MCF 10A (cell line): ENCODE results near the gene ANO4. TPM values are rescaled to one million over a fixed set of nuclear protein-coding genes. Genes with fewer than 3 reads are reported as not detected.

Experiments used
- BruUV-seq: library from RNA; stranded (reverse); fragments of 400-500 nt; replicated peaks from 2 replicates; lab custom pipeline; 2021; lab: Mats Ljungman, UMichigan
- CTCF ChIA-PET: fragments of 300-600 bp; sonication (Branson Sonifier 250); formaldehyde crosslinking; extraction: SDS; loops from one replicate; lab custom pipeline; 2021; ENCODE audit warnings: antibody characterized with exemption, inconsistent platforms; lab: Yijun Ruan, JAX
- POLR2A ChIA-PET: fragments of 300-600, 350-650 bp; sonication (Branson Sonifier 250); formaldehyde crosslinking; extraction: SDS; loops from one replicate; lab custom pipeline; 2020; ENCODE audit warnings: antibody characterized with exemption, inconsistent platforms; lab: Yijun Ruan, JAX
- DNase-seq: peaks from one replicate; pipeline ENCODE4 v3.0.0-alpha.2; 2018; ENCODE audit not compliant: unreplicated experiment
- H3K27ac Mint-ChIP-seq: one replicate; pipeline ENCODE4 v1.8.0; 2022; ENCODE audit warnings: mild to moderate bottlenecking, low read depth, mixed read lengths; ENCODE audit not compliant: unreplicated experiment
- H3K27me3 Mint-ChIP-seq: one replicate; pipeline ENCODE4 v1.8.0; 2022; ENCODE audit warnings: mixed read lengths; ENCODE audit not compliant: insufficient read depth, unreplicated experiment
- H3K36me3 Mint-ChIP-seq: one replicate; pipeline ENCODE4 v1.8.0; 2022; ENCODE audit warnings: mild to moderate bottlenecking, moderate library complexity, mixed read lengths; ENCODE audit not compliant: insufficient read depth, unreplicated experiment
- H3K4me1 Mint-ChIP-seq: one replicate; pipeline ENCODE4 v1.8.0; 2022; ENCODE audit warnings: mixed read lengths; ENCODE audit not compliant: insufficient read depth, unreplicated experiment
- H3K4me3 Mint-ChIP-seq: one replicate; pipeline ENCODE4 v1.8.0; 2022; ENCODE audit warnings: mild to moderate bottlenecking, moderate library complexity, mixed read lengths; ENCODE audit not compliant: unreplicated experiment
- H3K9me3 Mint-ChIP-seq: one replicate; pipeline ENCODE4 v1.8.0; 2022; ENCODE audit warnings: mixed read lengths; ENCODE audit not compliant: unreplicated experiment
- CTCF ChIP-seq: fragments of 200-600 bp; IDR thresholded peaks from one replicate; pipeline ENCODE4 v1.8.0; 2022; ENCODE audit warnings: antibody characterized with exemption, mild to moderate bottlenecking; ENCODE audit not compliant: unreplicated experiment
- intact Hi-C: fragments of 100-400 bp; cut with micrococcal nuclease; formaldehyde crosslinking; loops from 2 replicates; pipeline ENCODE4 v1.14.1; 2022
- total RNA-seq: library from RNA; stranded (reverse); gene quantifications from 2 replicates; pipeline ENCODE4 v1.2.3, GENCODE V29; 2022

ANO4 gene
- total RNA-seq, 1 experiment from 2014 or later = 0.91 TPM

- peaks cover 19% of the 10 kb centered on the region for H3K9me3 Mint-ChIP-seq
- no peaks in the 10 kb centered on the region for H3K27me3 Mint-ChIP-seq
- POLR2A ChIA-PET = no interaction called here
- DNase-seq = no peak
- CTCF ChIA-PET = no interaction called here
- no peaks in the 10 kb centered on the region for H3K4me1 Mint-ChIP-seq
- no peak overlapping the region for H3K27ac Mint-ChIP-seq
- no TSS peak for BruUV-seq
- intact Hi-C loops = no loop called here
- H3K36me3 Mint-ChIP-seq = peaks cover 7% of the 10 kb centered on the region
- TF ChIP-seq CTCF = no peak
- no peak overlapping the region for H3K4me3 Mint-ChIP-seq
Measured at GRCh38 chr12:101027816-101028215, 233.2 kb downstream of the ANO4 start.

GRCh38 chr12:101038289-101038871 lies 243.8 kb downstream of the ANO4 start:
- no peak for TF ChIP-seq CTCF
- intact Hi-C loops = no loop called here
- ChIA-PET CTCF (no interaction called here), POLR2A (no interaction called here)
- no peaks in the 10 kb centered on the region for H3K9me3 Mint-ChIP-seq
- H3K27me3 Mint-ChIP-seq = no peaks in the 10 kb centered on the region
- no TSS peak for BruUV-seq
- no peak for DNase-seq
- no peaks in the 10 kb centered on the region for H3K36me3 Mint-ChIP-seq
- H3K4me3 Mint-ChIP-seq = no peak overlapping the region
- no peak overlapping the region for H3K27ac Mint-ChIP-seq
- H3K4me1 Mint-ChIP-seq = no peaks in the 10 kb centered on the region

GRCh38 chr12:101039848-101040531 lies 245.4 kb downstream of the ANO4 start:
- H3K9me3 Mint-ChIP-seq = no peaks in the 10 kb centered on the region
- POLR2A ChIA-PET = no interaction called here
- no peak overlapping the region for H3K27ac Mint-ChIP-seq
- intact Hi-C loops = no loop called here
- no peak overlapping the region for H3K4me3 Mint-ChIP-seq
- H3K27me3 Mint-ChIP-seq = no peaks in the 10 kb centered on the region
- DNase-seq = no peak
- CTCF ChIA-PET = interaction anchor here (0.6 to 1.0 kb wide), 2 partner anchors 285 to 668 kb away, joined by 3 read pairs; no protein-coding TSS in a partner anchor
- no TSS peak for BruUV-seq
- TF ChIP-seq CTCF = no peak
- H3K4me1 Mint-ChIP-seq = no peaks in the 10 kb centered on the region
- H3K36me3 Mint-ChIP-seq = no peaks in the 10 kb centered on the region

- H3K9me3 Mint-ChIP-seq = no peaks in the 10 kb centered on the region
- CTCF ChIA-PET = no interaction called here
- no peaks in the 10 kb centered on the region for H3K4me1 Mint-ChIP-seq
- H3K27ac Mint-ChIP-seq = no peak overlapping the region
- H3K4me3 Mint-ChIP-seq = no peak overlapping the region
- no peak for DNase-seq
- intact Hi-C loops = no loop called here
- POLR2A ChIA-PET = no interaction called here
- BruUV-seq = no TSS peak
- no peaks in the 10 kb centered on the region for H3K27me3 Mint-ChIP-seq
- H3K36me3 Mint-ChIP-seq = no peaks in the 10 kb centered on the region
- TF ChIP-seq CTCF = no peak
Measured at GRCh38 chr12:101040936-101041335, 246.4 kb downstream of the ANO4 start.
